Effector CD4-positive, alpha-beta T cell (primary cell): ENCODE data around the gene SH2B2.
"Not testable (repeated sequence)": the region's sequence is repeated elsewhere in the genome, so short reads cannot be mapped to it uniquely, and the experiment has no call there.

Source experiments
- DNase-seq: peaks from one replicate; pipeline ENCODE4 v3.0.0-alpha.2; 2020

Gene SH2B2

GRCh38 chr7:102337420-102337819, 50.8 kb downstream of the SH2B2 start:
- not testable (repeated sequence) for DNase-seq

GRCh38 chr7:102340599-102341368, 54.1 kb downstream of the SH2B2 start:
- not testable (repeated sequence) for DNase-seq

GRCh38 chr7:102346983-102347382, 60.3 kb downstream of the SH2B2 start:
- DNase-seq = not testable (repeated sequence)

- not testable (repeated sequence) for DNase-seq
Observed at GRCh38 chr7:102356344-102356743, 69.7 kb downstream of the SH2B2 start, which contains the start of gene SPDYE6. Gene SPDYE6 (minus strand): TSS chr7:102356444. CDS start chr7:102356023, 421 bp downstream.

GRCh38 chr7:102363549-102364393, 77.1 kb downstream of the SH2B2 start:
- DNase-seq = peak; percentile 91

GRCh38 chr7:102364394-102364886, 77.8 kb downstream of the SH2B2 start:
- not testable (repeated sequence) for DNase-seq

GRCh38 chr7:102365390-102365789, 78.7 kb downstream of the SH2B2 start:
- not testable (repeated sequence) for DNase-seq

- DNase-seq = not testable (repeated sequence)
Observed at GRCh38 chr7:102370038-102370437, 83.4 kb downstream of the SH2B2 start.
